Sigmoid colon (tissue), 4 donors: ENCODE results near the gene MYLK4.

Experiments used
- POLR2AphosphoS5 ChIP-seq, 4 donors: sonication (generic); formaldehyde crosslinking; IDR thresholded peaks; one replicate each; pipeline ENCODE4 v1.6.1; 2017; ENCODE audit warnings: antibody characterized with exemption in 4 of 4
- TF ChIP-seq, protein P1 (sequence below), 4 experiments: fragments of 450-650 bp in 3 of 4; fragments of 200-600 bp in 1 of 4; IDR thresholded peaks; one replicate each; pipeline ENCODE4 v1.5.1; 2016 to 2019; ENCODE audit warnings: antibody characterized with exemption in 4 of 4, mild to moderate bottlenecking in 3 of 4, moderate library complexity in 2 of 4

- TF ChIP-seq, protein P1, sequence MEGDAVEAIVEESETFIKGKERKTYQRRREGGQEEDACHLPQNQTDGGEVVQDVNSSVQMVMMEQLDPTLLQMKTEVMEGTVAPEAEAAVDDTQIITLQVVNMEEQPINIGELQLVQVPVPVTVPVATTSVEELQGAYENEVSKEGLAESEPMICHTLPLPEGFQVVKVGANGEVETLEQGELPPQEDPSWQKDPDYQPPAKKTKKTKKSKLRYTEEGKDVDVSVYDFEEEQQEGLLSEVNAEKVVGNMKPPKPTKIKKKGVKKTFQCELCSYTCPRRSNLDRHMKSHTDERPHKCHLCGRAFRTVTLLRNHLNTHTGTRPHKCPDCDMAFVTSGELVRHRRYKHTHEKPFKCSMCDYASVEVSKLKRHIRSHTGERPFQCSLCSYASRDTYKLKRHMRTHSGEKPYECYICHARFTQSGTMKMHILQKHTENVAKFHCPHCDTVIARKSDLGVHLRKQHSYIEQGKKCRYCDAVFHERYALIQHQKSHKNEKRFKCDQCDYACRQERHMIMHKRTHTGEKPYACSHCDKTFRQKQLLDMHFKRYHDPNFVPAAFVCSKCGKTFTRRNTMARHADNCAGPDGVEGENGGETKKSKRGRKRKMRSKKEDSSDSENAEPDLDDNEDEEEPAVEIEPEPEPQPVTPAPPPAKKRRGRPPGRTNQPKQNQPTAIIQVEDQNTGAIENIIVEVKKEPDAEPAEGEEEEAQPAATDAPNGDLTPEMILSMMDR (IDR thresholded peaks at IDR 0.05): no peak
- TF ChIP-seq POLR2AphosphoS5 (IDR thresholded peaks at IDR 0.05): no peak
Measured at GRCh38 chr6:2732503-2733089, 18.1 kb downstream of the MYLK4 start.
